ENCODE results near the gene TMED4.

DNA sequence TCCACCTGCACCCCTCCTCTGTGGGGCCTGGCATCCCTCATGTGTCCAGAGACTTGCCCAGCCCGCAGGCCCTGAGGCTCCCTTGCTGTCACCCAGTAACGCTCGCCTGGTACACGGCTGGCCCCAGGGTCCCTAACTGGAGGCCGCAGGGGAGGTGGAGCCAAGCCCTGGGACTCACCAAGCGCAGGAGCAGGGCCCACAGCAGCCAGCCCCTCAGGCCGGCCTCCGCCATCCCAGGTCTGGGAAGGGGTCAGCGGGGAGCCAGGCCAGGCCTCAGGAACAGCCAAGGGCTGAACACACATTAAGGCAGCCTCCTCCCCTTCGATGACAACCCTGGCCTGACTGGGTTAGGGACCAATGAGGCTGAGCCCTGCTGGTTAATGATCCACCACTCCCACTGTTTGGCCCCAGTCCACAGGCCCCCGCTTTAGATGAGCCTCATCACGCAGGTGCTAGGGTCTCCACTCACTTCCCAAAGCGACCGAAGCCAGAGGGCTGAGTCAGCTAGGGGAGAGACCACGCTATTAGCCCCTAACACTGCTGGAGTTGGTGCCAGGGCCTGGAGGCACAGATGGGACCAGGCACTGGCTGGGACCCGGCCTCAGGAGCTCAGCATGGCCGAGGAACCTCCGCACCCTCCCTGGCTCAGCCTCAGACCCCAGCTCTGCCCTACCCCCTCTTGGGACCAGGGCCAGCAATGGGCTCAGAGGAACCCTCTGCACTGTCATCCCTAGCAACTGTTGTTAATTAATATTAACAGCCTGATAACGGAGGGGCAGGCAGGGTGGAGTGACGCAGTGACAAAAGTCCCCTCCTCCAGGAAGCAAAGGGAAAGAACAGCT is 40.8 kb downstream of the TMED4 start, which contains the start of gene NPC1L1:
- TF ChIP-seq, protein P1, sequence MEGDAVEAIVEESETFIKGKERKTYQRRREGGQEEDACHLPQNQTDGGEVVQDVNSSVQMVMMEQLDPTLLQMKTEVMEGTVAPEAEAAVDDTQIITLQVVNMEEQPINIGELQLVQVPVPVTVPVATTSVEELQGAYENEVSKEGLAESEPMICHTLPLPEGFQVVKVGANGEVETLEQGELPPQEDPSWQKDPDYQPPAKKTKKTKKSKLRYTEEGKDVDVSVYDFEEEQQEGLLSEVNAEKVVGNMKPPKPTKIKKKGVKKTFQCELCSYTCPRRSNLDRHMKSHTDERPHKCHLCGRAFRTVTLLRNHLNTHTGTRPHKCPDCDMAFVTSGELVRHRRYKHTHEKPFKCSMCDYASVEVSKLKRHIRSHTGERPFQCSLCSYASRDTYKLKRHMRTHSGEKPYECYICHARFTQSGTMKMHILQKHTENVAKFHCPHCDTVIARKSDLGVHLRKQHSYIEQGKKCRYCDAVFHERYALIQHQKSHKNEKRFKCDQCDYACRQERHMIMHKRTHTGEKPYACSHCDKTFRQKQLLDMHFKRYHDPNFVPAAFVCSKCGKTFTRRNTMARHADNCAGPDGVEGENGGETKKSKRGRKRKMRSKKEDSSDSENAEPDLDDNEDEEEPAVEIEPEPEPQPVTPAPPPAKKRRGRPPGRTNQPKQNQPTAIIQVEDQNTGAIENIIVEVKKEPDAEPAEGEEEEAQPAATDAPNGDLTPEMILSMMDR (IDR thresholded peaks at IDR 0.05), result no peak
- TF ChIP-seq POLR2A (IDR thresholded peaks at IDR 0.05), result no peak

Data from transverse colon (tissue), 3 donors.